WTC11 (cell line): ENCODE data around the gene INVS. TPM values are rescaled to one million over a fixed set of nuclear protein-coding genes. Genes with fewer than 3 reads are reported as not detected.

Experiments used
- ATAC-seq: fragments of 200-7000 bp; cut with Tn5 transposase; 2 replicates; pipeline ENCODE4 v1.10.0; 2021; ENCODE audit warnings: mild to moderate bottlenecking, moderate library complexity
- CTCF ChIA-PET: fragments of 300-600 bp; sonication (Branson Sonifier 250); formaldehyde crosslinking; loops from one replicate; lab custom pipeline; 2021; ENCODE audit warnings: antibody characterized with exemption; lab: Charles Lee
- POLR2A ChIA-PET: fragments of 350-600 bp; sonication (Branson Sonifier 250); formaldehyde crosslinking; loops from one replicate; lab custom pipeline; 2021; ENCODE audit warnings: antibody characterized with exemption; lab: Charles Lee
- DNase-seq: peaks from one replicate; pipeline ENCODE4 v3.0.0; 2021; ENCODE audit warnings: low spot score
- H3K27ac Mint-ChIP-seq: 2 replicates; pipeline ENCODE4 v1.8.0; 2021; ENCODE audit warnings: mixed read lengths
- H3K27me3 Mint-ChIP-seq: 2 replicates; pipeline ENCODE4 v1.8.0; 2021; ENCODE audit warnings: low read depth, mild to moderate bottlenecking, moderate library complexity, mixed read lengths
- H3K36me3 Mint-ChIP-seq: 2 replicates; pipeline ENCODE4 v1.8.0; 2021; ENCODE audit warnings: mixed read lengths
- H3K4me1 Mint-ChIP-seq: 2 replicates; pipeline ENCODE4 v1.8.0; 2022; ENCODE audit warnings: mixed read lengths
- H3K4me3 Mint-ChIP-seq: 2 replicates; pipeline ENCODE4 v1.8.0; 2021; ENCODE audit warnings: mild to moderate bottlenecking, moderate library complexity, mixed read lengths
- H3K9me3 Mint-ChIP-seq: 2 replicates; pipeline ENCODE4 v1.8.0; 2021; ENCODE audit warnings: mixed read lengths
- CBFB ChIP-seq: sonication (generic); formaldehyde crosslinking; IDR thresholded peaks from 2 replicates; pipeline ENCODE4 v1.8.1; 2022; ENCODE audit warnings: mild to moderate bottlenecking, low read depth, missing genetic modification reagents
- E2F1 ChIP-seq: sonication (generic); formaldehyde crosslinking; IDR thresholded peaks from 2 replicates; pipeline ENCODE4 v1.8.0; 2022; ENCODE audit warnings: mild to moderate bottlenecking, missing genetic modification reagents
- HMGA2 ChIP-seq: fragments of 250-450 bp; sonication (Bioruptor Pico); IDR thresholded peaks from 2 replicates; pipeline ENCODE4 v1.4.0; 2021; ENCODE audit warnings: mild to moderate bottlenecking, moderate library complexity
- IRF1 ChIP-seq: sonication (generic); formaldehyde crosslinking; IDR thresholded peaks from 2 replicates; pipeline ENCODE4 v1.8.0; 2023; ENCODE audit warnings: missing genetic modification reagents
- JUN ChIP-seq: sonication (generic); formaldehyde crosslinking; IDR thresholded peaks from 2 replicates; pipeline ENCODE4 v1.8.0; 2023; ENCODE audit warnings: mild to moderate bottlenecking, missing genetic modification reagents
- KAT7 ChIP-seq: sonication (generic); formaldehyde crosslinking; IDR thresholded peaks from 2 replicates; pipeline ENCODE4 v1.8.1; 2023; ENCODE audit warnings: missing genetic modification reagents, mild to moderate bottlenecking, borderline replicate concordance
- MXD4 ChIP-seq: fragments of 250-450 bp; sonication (Bioruptor Pico); IDR thresholded peaks from 2 replicates; pipeline ENCODE4 v1.8.0; 2021; ENCODE audit warnings: mild to moderate bottlenecking, moderate library complexity, borderline replicate concordance
- NR2C2 ChIP-seq: sonication (generic); formaldehyde crosslinking; IDR thresholded peaks from 2 replicates; pipeline ENCODE4 v1.8.0; 2022; ENCODE audit warnings: mild to moderate bottlenecking, missing genetic modification reagents
- OVOL2 ChIP-seq: fragments of 250-450 bp; sonication (Bioruptor Pico); IDR thresholded peaks from 2 replicates; pipeline ENCODE4 v1.9.0; 2021; ENCODE audit warnings: mild to moderate bottlenecking, borderline replicate concordance
- SMAD4 ChIP-seq: sonication (generic); formaldehyde crosslinking; IDR thresholded peaks from 2 replicates; pipeline ENCODE4 v1.8.0; 2022; ENCODE audit warnings: mild to moderate bottlenecking, missing genetic modification reagents
- TEAD1 ChIP-seq: sonication (generic); formaldehyde crosslinking; IDR thresholded peaks from 2 replicates; pipeline ENCODE4 v1.8.0; 2022; ENCODE audit warnings: mild to moderate bottlenecking, missing genetic modification reagents
- ZNF263 ChIP-seq: sonication (generic); formaldehyde crosslinking; IDR thresholded peaks from 2 replicates; pipeline ENCODE4 v1.8.1; 2022; ENCODE audit warnings: low read depth, mild to moderate bottlenecking, moderate library complexity, missing genetic modification reagents
- ZNF423 ChIP-seq: fragments of 250-450 bp; sonication (Bioruptor Pico); IDR thresholded peaks from 2 replicates; pipeline ENCODE4 v2.1.2; 2022; ENCODE audit warnings: mild to moderate bottlenecking, moderate library complexity
- ZNF671 ChIP-seq: fragments of 250-450 bp; sonication (Bioruptor Pico); IDR thresholded peaks from 2 replicates; pipeline ENCODE4 v1.8.0; 2021; ENCODE audit warnings: mild to moderate bottlenecking
- total RNA-seq: library from RNA; stranded (reverse); gene quantifications from 3 replicates; pipeline ENCODE4 v1.2.3, GENCODE V29; 2021
- TF ChIP-seq, protein P1 (sequence below): fragments of 250-450 bp; sonication (Bioruptor Pico); IDR thresholded peaks from 2 replicates; pipeline ENCODE4 v1.9.0; 2021; ENCODE audit warnings: moderate library complexity, mild to moderate bottlenecking, inconsistent platforms, borderline replicate concordance
- TF ChIP-seq, protein P2 (sequence below): sonication (generic); formaldehyde crosslinking; conservative IDR thresholded peaks from 2 replicates; pipeline ENCODE4 v1.8.1; 2023; ENCODE audit warnings: mild to moderate bottlenecking, low read depth, missing genetic modification reagents, moderate library complexity
- TF ChIP-seq, protein P3 (sequence below): sonication (generic); formaldehyde crosslinking; conservative IDR thresholded peaks from 2 replicates; pipeline ENCODE4 v1.8.1; 2022; ENCODE audit warnings: mild to moderate bottlenecking, missing genetic modification reagents
- TF ChIP-seq, protein P4 (sequence below): sonication (generic); formaldehyde crosslinking; IDR thresholded peaks from 2 replicates; pipeline ENCODE4 v1.8.0; 2022; ENCODE audit warnings: mild to moderate bottlenecking, missing genetic modification reagents
- TF ChIP-seq, protein P5 (sequence below): fragments of 200-600 bp; IDR thresholded peaks from 2 replicates; pipeline ENCODE4 v1.8.0; 2022; ENCODE audit warnings: antibody characterized with exemption
- TF ChIP-seq, protein P6 (sequence below): sonication (generic); formaldehyde crosslinking; IDR thresholded peaks from 2 replicates; pipeline ENCODE4 v1.8.1; 2023; ENCODE audit warnings: mild to moderate bottlenecking, missing genetic modification reagents, moderate library complexity

Gene INVS
- total RNA-seq, 1 experiment from 2014 or later, result 8.1 TPM

DNA sequence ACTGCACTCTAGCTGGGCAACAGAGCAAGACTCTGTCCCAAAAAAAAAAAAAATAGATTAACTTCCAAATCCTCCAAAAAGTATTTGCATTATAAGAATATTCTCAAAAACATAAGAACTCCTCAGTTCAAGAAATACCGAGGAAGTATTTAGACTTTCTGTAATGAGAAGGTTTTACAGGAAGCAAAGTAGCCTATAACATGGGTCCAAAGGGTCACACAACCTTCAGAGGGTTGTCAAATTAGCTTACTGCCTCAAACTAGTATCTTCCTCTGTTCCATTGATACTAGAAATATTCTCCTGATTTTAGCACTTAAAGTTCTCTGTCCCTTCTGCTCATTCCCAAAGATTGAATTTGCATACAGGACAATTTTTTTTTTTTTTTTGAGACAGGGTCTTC, 121.9 kb downstream of the INVS start:
- Mint-ChIP-seq H3K27me3 (no peaks in the 10 kb centered on the region), H3K9me3 (no peaks in the 10 kb centered on the region), H3K4me1 (no peaks in the 10 kb centered on the region)
- ATAC-seq (no peak), DNase-seq (no peak)
- POLR2A ChIA-PET, result interaction anchor here (0.7 kb wide), 1 partner anchor 192 kb away, joined by 3 read pairs; no protein-coding TSS in a partner anchor
- TF ChIP-seq JUN (CRISPR knock-in tag) (no peak), SMAD4 (no peak), KAT7 (CRISPR knock-in tag) (no peak)
- TF ChIP-seq, protein P1, sequence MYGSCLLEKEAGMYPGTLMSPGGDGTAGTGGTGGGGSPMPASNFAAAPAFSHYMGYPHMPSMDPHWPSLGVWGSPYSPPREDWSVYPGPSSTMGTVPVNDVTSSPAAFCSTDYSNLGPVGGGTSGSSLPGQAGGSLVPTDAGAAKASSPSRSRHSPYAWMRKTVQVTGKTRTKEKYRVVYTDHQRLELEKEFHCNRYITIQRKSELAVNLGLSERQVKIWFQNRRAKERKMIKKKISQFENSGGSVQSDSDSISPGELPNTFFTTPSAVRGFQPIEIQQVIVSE (CRISPR knock-in tag), result no peak
- TF ChIP-seq, protein P2, sequence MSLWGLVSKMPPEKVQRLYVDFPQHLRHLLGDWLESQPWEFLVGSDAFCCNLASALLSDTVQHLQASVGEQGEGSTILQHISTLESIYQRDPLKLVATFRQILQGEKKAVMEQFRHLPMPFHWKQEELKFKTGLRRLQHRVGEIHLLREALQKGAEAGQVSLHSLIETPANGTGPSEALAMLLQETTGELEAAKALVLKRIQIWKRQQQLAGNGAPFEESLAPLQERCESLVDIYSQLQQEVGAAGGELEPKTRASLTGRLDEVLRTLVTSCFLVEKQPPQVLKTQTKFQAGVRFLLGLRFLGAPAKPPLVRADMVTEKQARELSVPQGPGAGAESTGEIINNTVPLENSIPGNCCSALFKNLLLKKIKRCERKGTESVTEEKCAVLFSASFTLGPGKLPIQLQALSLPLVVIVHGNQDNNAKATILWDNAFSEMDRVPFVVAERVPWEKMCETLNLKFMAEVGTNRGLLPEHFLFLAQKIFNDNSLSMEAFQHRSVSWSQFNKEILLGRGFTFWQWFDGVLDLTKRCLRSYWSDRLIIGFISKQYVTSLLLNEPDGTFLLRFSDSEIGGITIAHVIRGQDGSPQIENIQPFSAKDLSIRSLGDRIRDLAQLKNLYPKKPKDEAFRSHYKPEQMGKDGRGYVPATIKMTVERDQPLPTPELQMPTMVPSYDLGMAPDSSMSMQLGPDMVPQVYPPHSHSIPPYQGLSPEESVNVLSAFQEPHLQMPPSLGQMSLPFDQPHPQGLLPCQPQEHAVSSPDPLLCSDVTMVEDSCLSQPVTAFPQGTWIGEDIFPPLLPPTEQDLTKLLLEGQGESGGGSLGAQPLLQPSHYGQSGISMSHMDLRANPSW (CRISPR knock-in tag), result no peak
- TF ChIP-seq, all 79 proteins: peak for 0
- CTCF ChIA-PET, result interaction anchor here (0.7 kb wide), 1 partner anchor 195 kb away, joined by 3 read pairs; no protein-coding TSS in a partner anchor
- no peak overlapping the region for H3K27ac Mint-ChIP-seq
- H3K36me3 Mint-ChIP-seq, result no peaks in the 10 kb centered on the region
- H3K4me3 Mint-ChIP-seq, result no peak overlapping the region

- ATAC-seq (no peak), DNase-seq (no peak)
- Mint-ChIP-seq H3K4me1 (no peaks in the 10 kb centered on the region), H3K36me3 (no peaks in the 10 kb centered on the region), H3K9me3 (no peaks in the 10 kb centered on the region), H3K4me3 (no peak overlapping the region), H3K27ac (no peak overlapping the region), H3K27me3 (no peaks in the 10 kb centered on the region)
- CTCF ChIA-PET, result interaction anchor here (0.7 to 1.5 kb wide), 2 partner anchors 12 to 78 kb away, joined by 3 read pairs; no protein-coding TSS in a partner anchor
- POLR2A ChIA-PET, result no interaction called here
- TF ChIP-seq E2F1 (CRISPR knock-in tag), result no peak
- no peak for TF ChIP-seq MXD4 (CRISPR knock-in tag)
- TF ChIP-seq, protein P3, sequence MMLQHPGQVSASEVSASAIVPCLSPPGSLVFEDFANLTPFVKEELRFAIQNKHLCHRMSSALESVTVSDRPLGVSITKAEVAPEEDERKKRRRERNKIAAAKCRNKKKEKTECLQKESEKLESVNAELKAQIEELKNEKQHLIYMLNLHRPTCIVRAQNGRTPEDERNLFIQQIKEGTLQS (CRISPR knock-in tag), result no peak
- TF ChIP-seq, protein P4, sequence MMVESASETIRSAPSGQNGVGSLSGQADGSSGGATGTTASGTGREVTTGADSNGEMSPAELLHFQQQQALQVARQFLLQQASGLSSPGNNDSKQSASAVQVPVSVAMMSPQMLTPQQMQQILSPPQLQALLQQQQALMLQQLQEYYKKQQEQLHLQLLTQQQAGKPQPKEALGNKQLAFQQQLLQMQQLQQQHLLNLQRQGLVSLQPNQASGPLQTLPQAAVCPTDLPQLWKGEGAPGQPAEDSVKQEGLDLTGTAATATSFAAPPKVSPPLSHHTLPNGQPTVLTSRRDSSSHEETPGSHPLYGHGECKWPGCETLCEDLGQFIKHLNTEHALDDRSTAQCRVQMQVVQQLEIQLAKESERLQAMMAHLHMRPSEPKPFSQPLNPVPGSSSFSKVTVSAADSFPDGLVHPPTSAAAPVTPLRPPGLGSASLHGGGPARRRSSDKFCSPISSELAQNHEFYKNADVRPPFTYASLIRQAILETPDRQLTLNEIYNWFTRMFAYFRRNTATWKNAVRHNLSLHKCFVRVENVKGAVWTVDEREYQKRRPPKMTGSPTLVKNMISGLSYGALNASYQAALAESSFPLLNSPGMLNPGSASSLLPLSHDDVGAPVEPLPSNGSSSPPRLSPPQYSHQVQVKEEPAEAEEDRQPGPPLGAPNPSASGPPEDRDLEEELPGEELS (CRISPR knock-in tag), result no peak
- no peak for TF ChIP-seq OVOL2
- no peak for TF ChIP-seq NR2C2 (CRISPR knock-in tag)
- no peak for TF ChIP-seq ZNF263
- no peak for TF ChIP-seq ZNF671 (CRISPR knock-in tag)
- TF ChIP-seq IRF1, result no peak
- TF ChIP-seq HMGA2 (CRISPR knock-in tag), result no peak
- TF ChIP-seq, protein P5, sequence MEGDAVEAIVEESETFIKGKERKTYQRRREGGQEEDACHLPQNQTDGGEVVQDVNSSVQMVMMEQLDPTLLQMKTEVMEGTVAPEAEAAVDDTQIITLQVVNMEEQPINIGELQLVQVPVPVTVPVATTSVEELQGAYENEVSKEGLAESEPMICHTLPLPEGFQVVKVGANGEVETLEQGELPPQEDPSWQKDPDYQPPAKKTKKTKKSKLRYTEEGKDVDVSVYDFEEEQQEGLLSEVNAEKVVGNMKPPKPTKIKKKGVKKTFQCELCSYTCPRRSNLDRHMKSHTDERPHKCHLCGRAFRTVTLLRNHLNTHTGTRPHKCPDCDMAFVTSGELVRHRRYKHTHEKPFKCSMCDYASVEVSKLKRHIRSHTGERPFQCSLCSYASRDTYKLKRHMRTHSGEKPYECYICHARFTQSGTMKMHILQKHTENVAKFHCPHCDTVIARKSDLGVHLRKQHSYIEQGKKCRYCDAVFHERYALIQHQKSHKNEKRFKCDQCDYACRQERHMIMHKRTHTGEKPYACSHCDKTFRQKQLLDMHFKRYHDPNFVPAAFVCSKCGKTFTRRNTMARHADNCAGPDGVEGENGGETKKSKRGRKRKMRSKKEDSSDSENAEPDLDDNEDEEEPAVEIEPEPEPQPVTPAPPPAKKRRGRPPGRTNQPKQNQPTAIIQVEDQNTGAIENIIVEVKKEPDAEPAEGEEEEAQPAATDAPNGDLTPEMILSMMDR, result no peak
- no peak for TF ChIP-seq TEAD1 (CRISPR knock-in tag)
- TF ChIP-seq CBFB, result no peak
- TF ChIP-seq, protein P6, sequence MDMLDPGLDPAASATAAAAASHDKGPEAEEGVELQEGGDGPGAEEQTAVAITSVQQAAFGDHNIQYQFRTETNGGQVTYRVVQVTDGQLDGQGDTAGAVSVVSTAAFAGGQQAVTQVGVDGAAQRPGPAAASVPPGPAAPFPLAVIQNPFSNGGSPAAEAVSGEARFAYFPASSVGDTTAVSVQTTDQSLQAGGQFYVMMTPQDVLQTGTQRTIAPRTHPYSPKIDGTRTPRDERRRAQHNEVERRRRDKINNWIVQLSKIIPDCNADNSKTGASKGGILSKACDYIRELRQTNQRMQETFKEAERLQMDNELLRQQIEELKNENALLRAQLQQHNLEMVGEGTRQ (CRISPR knock-in tag), result no peak
- no peak for TF ChIP-seq ZNF423 (CRISPR knock-in tag)
- TF ChIP-seq, protein P2 (CRISPR knock-in tag), result no peak
Measured at GRCh38 chr9:100221538-100221937, 122.5 kb downstream of the INVS start.
